HCT116 (cell line): Measurements from ENCODE around the gene GRID2IP. TPM values are rescaled to one million over a fixed set of nuclear protein-coding genes. Genes with fewer than 3 reads are reported as not detected.

ENCODE experiments used
- ATAC-seq: fragments of 200-7000 bp; cut with Tn5 transposase; 2 replicates; pipeline ENCODE4 v1.9.1; 2020; ENCODE audit warnings: mild to moderate bottlenecking, moderate library complexity
- Bru-seq: library from RNA; stranded (reverse); fragments of 400-500 nt; gene quantifications from one replicate; lab custom pipeline; 2021; lab: Mats Ljungman, UMichigan
- BruChase-seq, 2 experiments: library from RNA; stranded (reverse); fragments of 400-500 nt; gene quantifications; one replicate each; lab custom pipeline; 2021; lab: Mats Ljungman, UMichigan
- BruUV-seq: library from RNA; stranded (reverse); fragments of 400-500 nt; replicated peaks from 2 replicates; lab custom pipeline; 2021; lab: Mats Ljungman, UMichigan
- CTCF ChIA-PET: fragments of 300-600 bp; sonication (Branson Sonifier 250); formaldehyde crosslinking; loops from one replicate; lab custom pipeline; 2021; ENCODE audit warnings: antibody characterized with exemption; lab: Charles Lee
- POLR2A ChIA-PET: fragments of 300-600, 350-600 bp; sonication (Branson Sonifier 250); formaldehyde crosslinking; loops from one replicate; lab custom pipeline; 2021; ENCODE audit warnings: antibody characterized with exemption; lab: Charles Lee
- RAD21 ChIA-PET, 2 experiments: fragments of 300-600 bp; sonication (Branson Sonifier 250); formaldehyde crosslinking; loops; one replicate each; lab custom pipeline; 2023; ENCODE audit warnings: low total read pairs in 2 of 2; ENCODE audit not compliant: uncharacterized antibody in 2 of 2, unreplicated experiment in 2 of 2, low non-redundant PET in 1 of 2; lab: Charles Lee
- DNase-seq: peaks from one replicate; pipeline ENCODE4 v3.0.0-alpha.2; 2010; ENCODE audit warnings: low read depth, low spot score
- H2AFZ ChIP-seq: fragments of 200-600 bp; shearing (Covaris generic), sonication (generic); 2 replicates; pipeline ENCODE4 v1.6.1; 2017; ENCODE audit warnings: low read depth, mixed run types, mixed read lengths, antibody characterized with exemption, low read length; ENCODE audit not compliant: poor library complexity, severe bottlenecking
- H3K27ac ChIP-seq: 2 replicates; pipeline ENCODE4 v1.5.1; 2012; ENCODE audit warnings: low read depth, low read length
- H3K27me3 ChIP-seq: fragments of 200-600 bp; sonication (generic); 2 replicates; pipeline ENCODE4 v1.6.1; 2016; ENCODE audit warnings: mixed run types, low read length, mixed read lengths; ENCODE audit not compliant: insufficient read depth
- H3K36me3 ChIP-seq, 2 experiments: fragments of 200-500 bp in 1 of 2; fragments of 200-600 bp in 1 of 2; sonication (Bioruptor generic) in 1 of 2; sonication (generic) in 1 of 2; 2 replicates each; pipeline versions ENCODE4 v1.5.1 to v1.6.1; 2014 to 2016; ENCODE audit warnings: low read length in 2 of 2, inconsistent platforms in 1 of 2, mixed read lengths in 1 of 2, mixed run types in 1 of 2; ENCODE audit not compliant: insufficient read depth in 2 of 2, control insufficient read depth in 1 of 2
- H3K4me1 ChIP-seq, 2 experiments: fragments of 200-600 bp in 1 of 2; sonication (generic) in 1 of 2; 2 replicates each; pipeline versions ENCODE4 v1.5.1 to v1.6.1; 2012 to 2017; ENCODE audit warnings: low read length in 2 of 2, inconsistent platforms in 1 of 2, mild to moderate bottlenecking in 1 of 2, mixed read lengths in 1 of 2, mixed run types in 1 of 2, moderate library complexity in 1 of 2; ENCODE audit not compliant: insufficient read depth in 2 of 2, control insufficient read depth in 1 of 2
- H3K4me2 ChIP-seq: fragments of 200-600 bp; sonication (generic); 2 replicates; pipeline ENCODE4 v1.6.1; 2017; ENCODE audit warnings: mixed run types, low read length, mixed read lengths
- H3K4me3 ChIP-seq, 2 experiments: fragments of 200-600 bp in 1 of 2; sonication (generic) in 1 of 2; replicated peaks in 1 of 2; 2 replicates each; pipeline ENCODE4 v1.5.1; 2011 to 2016; ENCODE audit warnings: low read length in 2 of 2, control low read depth in 1 of 2, low read depth in 1 of 2, mild to moderate bottlenecking in 1 of 2, mixed read lengths in 1 of 2, mixed run types in 1 of 2
- H3K79me2 ChIP-seq: fragments of 200-600 bp; sonication (generic); 2 replicates; pipeline ENCODE4 v1.6.1; 2017; ENCODE audit warnings: mild to moderate bottlenecking, mixed run types, low read length, moderate library complexity, mixed read lengths; ENCODE audit not compliant: insufficient read depth
- H3K9ac ChIP-seq: fragments of 200-600 bp; sonication (generic); 2 replicates; pipeline ENCODE4 v1.6.1; 2016; ENCODE audit warnings: low read length, mixed read lengths
- H3K9me2 ChIP-seq: fragments of 200-600 bp; sonication (generic), shearing (Covaris generic); 2 replicates; pipeline ENCODE4 v1.6.1; 2017; ENCODE audit warnings: mixed run types, mild to moderate bottlenecking, moderate library complexity; ENCODE audit not compliant: insufficient read depth
- H3K9me3 ChIP-seq, 2 experiments: fragments of 200-500 bp in 1 of 2; fragments of 200-600 bp in 1 of 2; sonication (Bioruptor generic) in 1 of 2; sonication (generic) in 1 of 2; 2 replicates each; pipeline ENCODE4 v1.6.1; 2014 to 2017; ENCODE audit warnings: low read length in 2 of 2, mixed read lengths in 2 of 2, inconsistent platforms in 1 of 2, low read depth in 1 of 2, mild to moderate bottlenecking in 1 of 2, mixed run types in 1 of 2, moderate library complexity in 1 of 2; ENCODE audit not compliant: control insufficient read depth in 1 of 2, insufficient read depth in 1 of 2
- H4K20me1 ChIP-seq: fragments of 200-600 bp; sonication (generic), shearing (Covaris generic); 2 replicates; pipeline ENCODE4 v1.6.1; 2017; ENCODE audit warnings: mixed run types, mild to moderate bottlenecking, moderate library complexity; ENCODE audit not compliant: insufficient read depth
- CBX3 ChIP-seq: IDR thresholded peaks from 2 replicates; pipeline ENCODE4 v1.6.1; 2012; ENCODE audit warnings: low read depth
- CEBPB ChIP-seq: IDR thresholded peaks from 2 replicates; pipeline ENCODE4 v1.6.1; 2012; ENCODE audit warnings: low read depth
- EGR1 ChIP-seq: IDR thresholded peaks from 2 replicates; pipeline ENCODE4 v1.6.1; 2012; ENCODE audit warnings: low read depth
- ELF1 ChIP-seq: IDR thresholded peaks from 2 replicates; pipeline ENCODE4 v1.6.1; 2012; ENCODE audit warnings: low read depth, borderline replicate concordance
- EZH2 ChIP-seq: fragments of 200-600 bp; sonication (generic); IDR thresholded peaks from 2 replicates; pipeline ENCODE4 v1.6.1; 2017; ENCODE audit warnings: antibody characterized with exemption, mixed run types
- FOSL1 ChIP-seq: IDR thresholded peaks from 2 replicates; pipeline ENCODE4 v1.6.1; 2012; ENCODE audit warnings: low read depth
- JUND ChIP-seq: IDR thresholded peaks from 2 replicates; pipeline ENCODE4 v1.6.1; 2012
- MAX ChIP-seq: IDR thresholded peaks from 2 replicates; pipeline ENCODE4 v1.6.1; 2012
- POLR2AphosphoS5 ChIP-seq: IDR thresholded peaks from 2 replicates; pipeline ENCODE4 v1.6.1; 2011; ENCODE audit warnings: mild to moderate bottlenecking, low read depth, low read length, moderate library complexity
- RAD21 ChIP-seq: IDR thresholded peaks from 2 replicates; pipeline ENCODE4 v1.6.1; 2012; ENCODE audit warnings: low read depth, mild to moderate bottlenecking
- SP1 ChIP-seq: IDR thresholded peaks from 2 replicates; pipeline ENCODE4 v1.6.1; 2012; ENCODE audit warnings: low read depth
- SRF ChIP-seq: IDR thresholded peaks from 2 replicates; pipeline ENCODE4 v1.6.1; 2012; ENCODE audit warnings: low read depth
- ZFX ChIP-seq: fragments of 450-650 bp; IDR thresholded peaks from 2 replicates; pipeline ENCODE4 v1.6.1; 2017
- ZNF274 ChIP-seq: fragments of 200-500 bp; sonication (Bioruptor generic); IDR thresholded peaks from 2 replicates; pipeline ENCODE4 v1.6.1; 2014; ENCODE audit warnings: mild to moderate bottlenecking, low read depth, low read length, inconsistent platforms
- intact Hi-C: fragments of 100-400 bp; cut with micrococcal nuclease; formaldehyde crosslinking; loops from 2 replicates; pipeline ENCODE4 v1.10.0; 2022
- long read RNA-seq: library from polyadenylated mRNA; unstranded; transcript quantifications from one replicate; pipeline ENCODE4 v2.0.0, GENCODE V29; 2021; ENCODE audit not compliant: unreplicated experiment
- polyA plus RNA-seq: library from polyadenylated mRNA; unstranded; fragments of >200 nt; gene quantifications from 2 replicates; pipeline ENCODE4 v1.2.1, GENCODE V29; 2012; ENCODE audit warnings: missing spikeins
- total RNA-seq: library from RNA; stranded (reverse); gene quantifications from one replicate; pipeline ENCODE4 v1.2.1, GENCODE V29; 2021; ENCODE audit not compliant: unreplicated experiment
- TF ChIP-seq, protein P1 (sequence below): IDR thresholded peaks from 2 replicates; pipeline ENCODE4 v1.6.1; 2011; ENCODE audit warnings: mild to moderate bottlenecking, low read length, moderate library complexity; ENCODE audit not compliant: insufficient replicate concordance; ENCODE audit errors: extremely low read depth
- TF ChIP-seq, protein P2 (sequence below): IDR thresholded peaks from 2 replicates; pipeline ENCODE4 v1.6.1; 2012
- TF ChIP-seq, protein P3 (sequence below), 3 experiments: fragments of 200-600 bp in 1 of 3; sonication (generic) in 1 of 3; IDR thresholded peaks in 2 of 3; conservative IDR thresholded peaks in 1 of 3; 2 replicates each; pipeline ENCODE4 v1.5.1; 2012 to 2017; ENCODE audit warnings: low read depth in 2 of 3, low read length in 2 of 3, antibody characterized with exemption in 1 of 3, borderline replicate concordance in 1 of 3, control low read depth in 1 of 3, mild to moderate bottlenecking in 1 of 3, mixed read lengths in 1 of 3, mixed run types in 1 of 3, moderate library complexity in 1 of 3; ENCODE audit not compliant: insufficient read depth in 1 of 3
- TF ChIP-seq, protein P4 (sequence below): IDR thresholded peaks from 2 replicates; pipeline ENCODE4 v1.6.1; 2012; ENCODE audit warnings: low read depth

Gene GRID2IP
- total RNA-seq (3.2 TPM), Bru-seq, nascent RNA (percentile 41 among the genes with signal in this experiment), BruChase-seq, experiment 1, labeled RNA remaining after a 6-hour chase (percentile 25 among the genes with signal in this experiment), BruChase-seq, experiment 2, labeled RNA remaining after a 2-hour chase (percentile 35 among the genes with signal in this experiment)
- 1.4 and 1.8 TPM in 2 replicates for polyA plus RNA-seq
- long read RNA-seq, partial matches to known transcripts: 1 of 4 reads
- long read RNA-seq, other reads (novel, unspliced or antisense): 3 of 4 reads

DNA sequence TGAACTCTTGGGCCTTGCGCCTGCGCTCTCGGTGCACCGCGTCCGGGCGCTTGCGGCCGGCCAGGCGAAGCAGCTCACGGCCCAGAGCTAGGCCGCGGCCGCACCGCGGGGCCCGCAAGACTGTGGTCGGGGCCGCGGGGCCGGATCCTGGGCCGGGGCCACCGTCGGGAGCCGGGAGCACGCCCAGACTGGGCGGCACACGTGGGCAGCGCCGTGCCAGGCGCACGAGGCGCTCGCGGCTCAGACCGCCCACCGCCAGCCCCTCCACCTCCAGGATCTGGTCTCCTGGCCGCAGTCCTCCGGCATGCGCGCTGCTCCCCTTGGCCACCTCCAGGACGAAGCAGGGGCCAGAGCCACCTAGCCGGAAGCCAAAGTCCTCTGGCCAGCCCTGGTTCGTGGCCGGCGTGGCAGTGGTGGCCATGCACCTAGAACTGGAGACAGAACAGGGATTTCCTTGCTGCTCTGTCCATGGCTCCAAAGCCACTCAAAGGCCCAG is at the start of gene GRID2IP:
GRID2IP (minus strand) TSS at position 446 of the 496 bp plus-strand sequence; CDS start at position 421, 25 bp downstream.
- intact Hi-C loops: no loop called here
- POLR2A ChIA-PET: no interaction called here
- peaks cover 0 to 4% of the 10 kb centered on the region in 2 experiments; a peak in 1 of 4 replicates for H3K4me1 ChIP-seq
- H3K36me3 ChIP-seq: no peaks in the 10 kb centered on the region
- no peak within 1 kb of the TSS for H2AFZ ChIP-seq
- no peaks in the 10 kb centered on the region for H3K79me2 ChIP-seq
- H3K27me3 ChIP-seq: no peaks in the 10 kb centered on the region
- no peaks in the 10 kb centered on the region for H3K9me2 ChIP-seq
- TF ChIP-seq RAD21 (no peak), EZH2 (no peak), MAX (no peak), SRF (no peak), CEBPB (no peak), JUND (no peak), POLR2AphosphoS5 (no peak), ZFX (no peak), ELF1 (no peak), SP1 (no peak), EGR1 (no peak), CBX3 (no peak), ZNF274 (no peak), FOSL1 (no peak)
- TF ChIP-seq, protein P1, sequence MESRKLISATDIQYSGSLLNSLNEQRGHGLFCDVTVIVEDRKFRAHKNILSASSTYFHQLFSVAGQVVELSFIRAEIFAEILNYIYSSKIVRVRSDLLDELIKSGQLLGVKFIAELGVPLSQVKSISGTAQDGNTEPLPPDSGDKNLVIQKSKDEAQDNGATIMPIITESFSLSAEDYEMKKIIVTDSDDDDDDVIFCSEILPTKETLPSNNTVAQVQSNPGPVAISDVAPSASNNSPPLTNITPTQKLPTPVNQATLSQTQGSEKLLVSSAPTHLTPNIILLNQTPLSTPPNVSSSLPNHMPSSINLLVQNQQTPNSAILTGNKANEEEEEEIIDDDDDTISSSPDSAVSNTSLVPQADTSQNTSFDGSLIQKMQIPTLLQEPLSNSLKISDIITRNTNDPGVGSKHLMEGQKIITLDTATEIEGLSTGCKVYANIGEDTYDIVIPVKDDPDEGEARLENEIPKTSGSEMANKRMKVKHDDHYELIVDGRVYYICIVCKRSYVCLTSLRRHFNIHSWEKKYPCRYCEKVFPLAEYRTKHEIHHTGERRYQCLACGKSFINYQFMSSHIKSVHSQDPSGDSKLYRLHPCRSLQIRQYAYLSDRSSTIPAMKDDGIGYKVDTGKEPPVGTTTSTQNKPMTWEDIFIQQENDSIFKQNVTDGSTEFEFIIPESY: no peak
- TF ChIP-seq, protein P2, sequence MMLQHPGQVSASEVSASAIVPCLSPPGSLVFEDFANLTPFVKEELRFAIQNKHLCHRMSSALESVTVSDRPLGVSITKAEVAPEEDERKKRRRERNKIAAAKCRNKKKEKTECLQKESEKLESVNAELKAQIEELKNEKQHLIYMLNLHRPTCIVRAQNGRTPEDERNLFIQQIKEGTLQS: no peak
- TF ChIP-seq, protein P3, sequence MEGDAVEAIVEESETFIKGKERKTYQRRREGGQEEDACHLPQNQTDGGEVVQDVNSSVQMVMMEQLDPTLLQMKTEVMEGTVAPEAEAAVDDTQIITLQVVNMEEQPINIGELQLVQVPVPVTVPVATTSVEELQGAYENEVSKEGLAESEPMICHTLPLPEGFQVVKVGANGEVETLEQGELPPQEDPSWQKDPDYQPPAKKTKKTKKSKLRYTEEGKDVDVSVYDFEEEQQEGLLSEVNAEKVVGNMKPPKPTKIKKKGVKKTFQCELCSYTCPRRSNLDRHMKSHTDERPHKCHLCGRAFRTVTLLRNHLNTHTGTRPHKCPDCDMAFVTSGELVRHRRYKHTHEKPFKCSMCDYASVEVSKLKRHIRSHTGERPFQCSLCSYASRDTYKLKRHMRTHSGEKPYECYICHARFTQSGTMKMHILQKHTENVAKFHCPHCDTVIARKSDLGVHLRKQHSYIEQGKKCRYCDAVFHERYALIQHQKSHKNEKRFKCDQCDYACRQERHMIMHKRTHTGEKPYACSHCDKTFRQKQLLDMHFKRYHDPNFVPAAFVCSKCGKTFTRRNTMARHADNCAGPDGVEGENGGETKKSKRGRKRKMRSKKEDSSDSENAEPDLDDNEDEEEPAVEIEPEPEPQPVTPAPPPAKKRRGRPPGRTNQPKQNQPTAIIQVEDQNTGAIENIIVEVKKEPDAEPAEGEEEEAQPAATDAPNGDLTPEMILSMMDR (IDR thresholded peaks at IDR 0.05 in 2 of 3, conservative IDR thresholded peaks at IDR 0.05 in 1 of 3; ENCODE audit: borderline replicate concordance in 1 of 3, insufficient read depth in 1 of 3, low read depth in 2 of 3, low read length in 2 of 3): no peak
- TF ChIP-seq, protein P4, sequence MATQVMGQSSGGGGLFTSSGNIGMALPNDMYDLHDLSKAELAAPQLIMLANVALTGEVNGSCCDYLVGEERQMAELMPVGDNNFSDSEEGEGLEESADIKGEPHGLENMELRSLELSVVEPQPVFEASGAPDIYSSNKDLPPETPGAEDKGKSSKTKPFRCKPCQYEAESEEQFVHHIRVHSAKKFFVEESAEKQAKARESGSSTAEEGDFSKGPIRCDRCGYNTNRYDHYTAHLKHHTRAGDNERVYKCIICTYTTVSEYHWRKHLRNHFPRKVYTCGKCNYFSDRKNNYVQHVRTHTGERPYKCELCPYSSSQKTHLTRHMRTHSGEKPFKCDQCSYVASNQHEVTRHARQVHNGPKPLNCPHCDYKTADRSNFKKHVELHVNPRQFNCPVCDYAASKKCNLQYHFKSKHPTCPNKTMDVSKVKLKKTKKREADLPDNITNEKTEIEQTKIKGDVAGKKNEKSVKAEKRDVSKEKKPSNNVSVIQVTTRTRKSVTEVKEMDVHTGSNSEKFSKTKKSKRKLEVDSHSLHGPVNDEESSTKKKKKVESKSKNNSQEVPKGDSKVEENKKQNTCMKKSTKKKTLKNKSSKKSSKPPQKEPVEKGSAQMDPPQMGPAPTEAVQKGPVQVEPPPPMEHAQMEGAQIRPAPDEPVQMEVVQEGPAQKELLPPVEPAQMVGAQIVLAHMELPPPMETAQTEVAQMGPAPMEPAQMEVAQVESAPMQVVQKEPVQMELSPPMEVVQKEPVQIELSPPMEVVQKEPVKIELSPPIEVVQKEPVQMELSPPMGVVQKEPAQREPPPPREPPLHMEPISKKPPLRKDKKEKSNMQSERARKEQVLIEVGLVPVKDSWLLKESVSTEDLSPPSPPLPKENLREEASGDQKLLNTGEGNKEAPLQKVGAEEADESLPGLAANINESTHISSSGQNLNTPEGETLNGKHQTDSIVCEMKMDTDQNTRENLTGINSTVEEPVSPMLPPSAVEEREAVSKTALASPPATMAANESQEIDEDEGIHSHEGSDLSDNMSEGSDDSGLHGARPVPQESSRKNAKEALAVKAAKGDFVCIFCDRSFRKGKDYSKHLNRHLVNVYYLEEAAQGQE: no peak
- no peaks in the 10 kb centered on the region for H3K9me3 ChIP-seq
- RAD21 ChIA-PET: no interaction called here
- no peak within 1 kb of the TSS for H3K9ac ChIP-seq
- no peaks in the 10 kb centered on the region for H4K20me1 ChIP-seq
- CTCF ChIA-PET: interaction anchor here (3.4 kb wide), 1 partner anchor 8 kb away, joined by 11 read pairs; no protein-coding TSS in a partner anchor
- BruUV-seq: no TSS peak
- ATAC-seq: no peak
- DNase-seq: no peak
- no peak within 1 kb of the TSS for H3K27ac ChIP-seq
- no peak within 1 kb of the TSS for H3K4me2 ChIP-seq
- no peak within 1 kb of the TSS for H3K4me3 ChIP-seq
